B cell (primary cell): Measurements from ENCODE around the gene WNT9A. TPM values are rescaled to one million over a fixed set of nuclear protein-coding genes. Genes with fewer than 3 reads are reported as not detected.

ENCODE experiments used
- ATAC-seq: fragments of 200-7000 bp; cut with Tn5 transposase; one replicate; pipeline ENCODE4 v1.10.0; 2021; ENCODE audit warnings: low read depth, mild to moderate bottlenecking, moderate number of reproducible peaks, moderate library complexity
- CTCF ChIA-PET: fragments of 350-600 bp; sonication (Branson Sonifier 250); formaldehyde crosslinking; loops from one replicate; lab custom pipeline; 2021; ENCODE audit warnings: antibody characterized with exemption, inconsistent platforms; lab: Charles Lee
- POLR2A ChIA-PET: fragments of 350-600 bp; sonication (Branson Sonifier 250); formaldehyde crosslinking; loops from one replicate; lab custom pipeline; 2021; ENCODE audit warnings: antibody characterized with exemption; lab: Charles Lee
- DNase-seq: peaks from one replicate; pipeline ENCODE4 v3.0.0; 2013
- H2AFZ ChIP-seq: 2 replicates; pipeline ENCODE4 v1.6.1; 2012; ENCODE audit warnings: mild to moderate bottlenecking, low read depth, low read length; ENCODE audit not compliant: insufficient read depth, poor library complexity, severe bottlenecking
- H3K27ac ChIP-seq, 2 donors: 1 replicate in 1 of 2; 2 replicates in 1 of 2; pipeline ENCODE4 v1.5.1; 2012 to 2013; ENCODE audit warnings: low read length in 2 of 2, mild to moderate bottlenecking in 2 of 2, moderate library complexity in 1 of 2
- H3K27me3 ChIP-seq, 4 experiments: fragments of 200-600 bp in 1 of 4; sonication (generic) in 1 of 4; replicated peaks in 1 of 4; 1 replicate in 2 of 4; 2 replicates in 2 of 4; pipeline versions ENCODE4 v1.6.1 to v1.7.0; 2013 to 2016; ENCODE audit warnings: low read length in 3 of 4, mild to moderate bottlenecking in 2 of 4, mixed read lengths in 1 of 4, moderate library complexity in 1 of 4; ENCODE audit not compliant: insufficient read depth in 4 of 4, control insufficient read depth in 3 of 4; ENCODE audit errors: control extremely low read depth in 1 of 4
- H3K36me3 ChIP-seq, 2 experiments: replicated peaks in 1 of 2; 1 replicate in 1 of 2; 2 replicates in 1 of 2; pipeline versions ENCODE4 v1.6.1 to v1.7.1; 2013; ENCODE audit warnings: low read length in 1 of 2; ENCODE audit not compliant: insufficient read depth in 2 of 2, control insufficient read depth in 1 of 2; ENCODE audit errors: control extremely low read depth in 1 of 2, extremely low read depth in 1 of 2
- H3K4me1 ChIP-seq, 2 donors: fragments of 200-600 bp in 1 of 2; sonication (generic) in 1 of 2; 1 replicate in 1 of 2; 2 replicates in 1 of 2; pipeline versions ENCODE4 v1.5.1 to v1.6.1; 2013 to 2017; ENCODE audit warnings: low read length in 2 of 2; ENCODE audit not compliant: control insufficient read depth in 2 of 2, insufficient read depth in 2 of 2
- H3K4me2 ChIP-seq: replicated peaks from 2 replicates; pipeline ENCODE3; 2012; ENCODE audit warnings: mild to moderate bottlenecking, low read depth, low read length; ENCODE audit not compliant: poor library complexity, severe bottlenecking
- H3K4me3 ChIP-seq, 5 experiments: fragments of 200-600 bp in 1 of 5; sonication (generic) in 1 of 5; 1 replicate in 3 of 5; 2 replicates in 2 of 5; pipeline versions ENCODE4 v1.5.1 to v1.7.0; 2011 to 2016; ENCODE audit warnings: low read length in 4 of 5, mild to moderate bottlenecking in 4 of 5, low read depth in 2 of 5, control low read depth in 1 of 5, moderate library complexity in 1 of 5; ENCODE audit not compliant: insufficient read depth in 1 of 5; ENCODE audit errors: control extremely low read depth in 1 of 5, extremely low read depth in 1 of 5
- H3K79me2 ChIP-seq: fragments of 200-600 bp; sonication (generic); one replicate; pipeline ENCODE4 v1.6.0; 2016; ENCODE audit warnings: low read length; ENCODE audit not compliant: control insufficient read depth, insufficient read depth
- H3K9ac ChIP-seq: fragments of 200-600 bp; sonication (generic); 2 replicates; pipeline ENCODE4 v1.6.1; 2017; ENCODE audit warnings: mild to moderate bottlenecking, low read length, moderate library complexity
- H3K9me3 ChIP-seq, 3 donors: one replicate each; pipeline versions ENCODE4 v1.6.1 to v1.7.1; 2013; ENCODE audit warnings: low read length in 2 of 3; ENCODE audit not compliant: control insufficient read depth in 2 of 3, insufficient read depth in 1 of 3; ENCODE audit errors: control extremely low read depth in 1 of 3
- H4K20me1 ChIP-seq: 2 replicates; pipeline ENCODE4 v1.6.0; 2012; ENCODE audit warnings: mild to moderate bottlenecking, low read length; ENCODE audit not compliant: insufficient read depth, control insufficient read depth, poor library complexity, severe bottlenecking
- H3K27ac Mint-ChIP-seq: one replicate; pipeline ENCODE4 v1.8.0; 2021; ENCODE audit warnings: mixed read lengths
- H3K27me3 Mint-ChIP-seq: one replicate; pipeline ENCODE4 v1.8.0; 2021; ENCODE audit warnings: mixed read lengths
- H3K4me1 Mint-ChIP-seq: one replicate; pipeline ENCODE4 v1.8.0; 2021; ENCODE audit warnings: mixed read lengths
- H3K4me3 Mint-ChIP-seq: one replicate; pipeline ENCODE4 v1.8.0; 2021; ENCODE audit warnings: mixed read lengths
- H3K9me3 Mint-ChIP-seq: one replicate; pipeline ENCODE4 v1.8.0; 2022; ENCODE audit warnings: mixed read lengths; ENCODE audit not compliant: insufficient read depth
- EZH2 ChIP-seq: IDR thresholded peaks from 2 replicates; pipeline ENCODE4 v1.6.1; 2012; ENCODE audit warnings: borderline replicate concordance, low read depth, mild to moderate bottlenecking, moderate library complexity, low read length; ENCODE audit not compliant: insufficient read depth, poor library complexity, severe bottlenecking
- WGBS: methylation state at CpG from one replicate; pipeline ENCODE4 v1.1.5; 2013; ENCODE audit warnings: missing lambda C conversion rate; ENCODE audit not compliant: insufficient coverage; 5-methylcytosine and 5-hydroxymethylcytosine counted together
- intact Hi-C: fragments of 100-400 bp; cut with micrococcal nuclease; formaldehyde crosslinking; loops from one replicate; pipeline ENCODE4 v1.10.0; 2022
- polyA plus RNA-seq: library from polyadenylated mRNA; depleted of rRNA; stranded (reverse); fragments of >200 nt; gene quantifications from 2 replicates; pipeline ENCODE4 v1.2.3, GENCODE V29; 2012
- total RNA-seq, 2 donors: library from RNA; stranded (reverse); fragments of 120-200 nt in 1 of 2; gene quantifications; 1 replicate in 1 of 2; 2 replicates in 1 of 2; pipeline versions ENCODE4 v1.2.3 to v1.2.4, GENCODE V29; 2013 to 2022
- TF ChIP-seq, protein P1 (sequence below): fragments of 200-600 bp; IDR thresholded peaks from one replicate; pipeline ENCODE4 v1.8.0; 2022; ENCODE audit warnings: antibody characterized with exemption, mild to moderate bottlenecking

WNT9A gene
- total and polyA plus RNA-seq, 2 donors (not counting 1 experiment from before 2014, with no cell fraction given), result 0.04 TPM; not detected in 1

DNA sequence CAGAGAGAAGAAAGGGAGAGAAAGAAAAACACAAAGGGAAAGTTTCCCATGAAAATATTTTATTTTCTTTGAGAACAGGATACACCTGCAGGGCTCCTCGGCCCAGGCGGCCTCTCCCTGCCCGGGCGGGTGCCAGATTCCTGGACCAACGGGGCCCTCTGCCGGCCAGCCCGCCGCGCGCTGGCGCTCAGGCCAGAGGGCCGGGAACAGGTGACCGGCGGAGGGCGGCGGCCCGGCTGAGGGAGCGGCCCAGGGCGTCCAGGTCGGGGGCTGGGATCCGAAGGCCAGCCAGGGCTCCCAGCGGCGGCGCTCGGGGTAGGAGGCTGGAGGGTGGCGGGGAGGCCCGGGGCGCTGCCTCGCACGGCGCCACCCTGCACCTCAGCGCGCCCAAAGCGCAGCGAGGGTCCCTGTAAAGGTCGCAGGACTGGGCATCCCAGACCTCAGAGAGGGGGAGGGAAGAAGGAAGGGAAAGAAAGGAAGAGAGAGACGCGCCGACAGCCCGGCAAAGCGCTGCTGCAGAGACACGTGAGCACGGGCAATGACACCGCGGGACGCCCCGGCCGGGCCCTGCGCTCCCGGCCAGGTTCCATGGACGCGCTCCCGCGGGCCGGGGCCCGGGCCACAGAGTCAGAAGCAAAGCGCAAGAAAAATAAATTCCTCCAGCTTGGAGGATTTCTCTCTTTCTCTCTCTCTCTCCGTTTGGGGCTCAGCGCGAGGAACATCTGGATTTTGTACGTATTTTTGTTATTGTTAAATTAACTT lies 927 bp downstream of the WNT9A start:
- Mint-ChIP-seq H3K4me1 (peaks cover 12% of the 10 kb centered on the region), H3K27me3 (peaks cover 27% of the 10 kb centered on the region), H3K4me3 (peak overlapping the region; percentile 71), H3K27ac (no peak overlapping the region), H3K9me3 (no peaks in the 10 kb centered on the region)
- ChIA-PET CTCF (interaction anchor here (1.7 kb wide), 1 partner anchor 184 kb away, joined by 11 read pairs; no protein-coding TSS in a partner anchor), POLR2A (no interaction called here)
- H3K36me3 ChIP-seq, result no peaks in the 10 kb centered on the region
- DNase-seq, result peak; percentile 51
- no peak for TF ChIP-seq EZH2
- TF ChIP-seq, protein P1, sequence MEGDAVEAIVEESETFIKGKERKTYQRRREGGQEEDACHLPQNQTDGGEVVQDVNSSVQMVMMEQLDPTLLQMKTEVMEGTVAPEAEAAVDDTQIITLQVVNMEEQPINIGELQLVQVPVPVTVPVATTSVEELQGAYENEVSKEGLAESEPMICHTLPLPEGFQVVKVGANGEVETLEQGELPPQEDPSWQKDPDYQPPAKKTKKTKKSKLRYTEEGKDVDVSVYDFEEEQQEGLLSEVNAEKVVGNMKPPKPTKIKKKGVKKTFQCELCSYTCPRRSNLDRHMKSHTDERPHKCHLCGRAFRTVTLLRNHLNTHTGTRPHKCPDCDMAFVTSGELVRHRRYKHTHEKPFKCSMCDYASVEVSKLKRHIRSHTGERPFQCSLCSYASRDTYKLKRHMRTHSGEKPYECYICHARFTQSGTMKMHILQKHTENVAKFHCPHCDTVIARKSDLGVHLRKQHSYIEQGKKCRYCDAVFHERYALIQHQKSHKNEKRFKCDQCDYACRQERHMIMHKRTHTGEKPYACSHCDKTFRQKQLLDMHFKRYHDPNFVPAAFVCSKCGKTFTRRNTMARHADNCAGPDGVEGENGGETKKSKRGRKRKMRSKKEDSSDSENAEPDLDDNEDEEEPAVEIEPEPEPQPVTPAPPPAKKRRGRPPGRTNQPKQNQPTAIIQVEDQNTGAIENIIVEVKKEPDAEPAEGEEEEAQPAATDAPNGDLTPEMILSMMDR, result peak; percentile 44
- H3K79me2 ChIP-seq, result no peaks in the 10 kb centered on the region
- H3K9me3 ChIP-seq, result no peaks in the 10 kb centered on the region
- peak overlapping the region; percentile 68 for H3K4me2 ChIP-seq
- peaks cover 0 to 37% (median 8%) of the 10 kb centered on the region in 4 experiments for H3K27me3 ChIP-seq
- intact Hi-C loops, result no loop called here
- peak overlapping the region; percentile 19 for H3K9ac ChIP-seq
- H3K4me3 ChIP-seq, result peak overlapping the region in 4 of 5 experiments; percentile 11 to 33 (median 16)
- 2% methylated on average over 56 of the region's 61 CpGs for WGBS
- no peaks in the 10 kb centered on the region for H4K20me1 ChIP-seq
- peak; percentile 37 for ATAC-seq
- H3K4me1 ChIP-seq, result peaks cover 15 to 21% of the 10 kb centered on the region in 2 donors
- peak overlapping the region; percentile 49 for H2AFZ ChIP-seq
- no peak overlapping the region for H3K27ac ChIP-seq
